Hematopoietic multipotent progenitor cell (in vitro differentiated cells): ENCODE measurements around the gene TFF2. TPM values are rescaled to one million over a fixed set of nuclear protein-coding genes. Genes with fewer than 3 reads are reported as not detected.

ENCODE experiments used
- DNase-seq, 3 donors: peaks; one replicate each; pipeline ENCODE4 v3.0.0-alpha.2; 2011 to 2015; ENCODE audit warnings: low read depth in 2 of 3, low spot score in 2 of 3
- total RNA-seq: library from RNA; depleted of rRNA; stranded (reverse); fragments of >200 nt; gene quantifications from one replicate; pipeline ENCODE4 v1.2.3, GENCODE V29; 2012

TFF2 gene
- total RNA-seq, 1 donor, result not detected

DNA sequence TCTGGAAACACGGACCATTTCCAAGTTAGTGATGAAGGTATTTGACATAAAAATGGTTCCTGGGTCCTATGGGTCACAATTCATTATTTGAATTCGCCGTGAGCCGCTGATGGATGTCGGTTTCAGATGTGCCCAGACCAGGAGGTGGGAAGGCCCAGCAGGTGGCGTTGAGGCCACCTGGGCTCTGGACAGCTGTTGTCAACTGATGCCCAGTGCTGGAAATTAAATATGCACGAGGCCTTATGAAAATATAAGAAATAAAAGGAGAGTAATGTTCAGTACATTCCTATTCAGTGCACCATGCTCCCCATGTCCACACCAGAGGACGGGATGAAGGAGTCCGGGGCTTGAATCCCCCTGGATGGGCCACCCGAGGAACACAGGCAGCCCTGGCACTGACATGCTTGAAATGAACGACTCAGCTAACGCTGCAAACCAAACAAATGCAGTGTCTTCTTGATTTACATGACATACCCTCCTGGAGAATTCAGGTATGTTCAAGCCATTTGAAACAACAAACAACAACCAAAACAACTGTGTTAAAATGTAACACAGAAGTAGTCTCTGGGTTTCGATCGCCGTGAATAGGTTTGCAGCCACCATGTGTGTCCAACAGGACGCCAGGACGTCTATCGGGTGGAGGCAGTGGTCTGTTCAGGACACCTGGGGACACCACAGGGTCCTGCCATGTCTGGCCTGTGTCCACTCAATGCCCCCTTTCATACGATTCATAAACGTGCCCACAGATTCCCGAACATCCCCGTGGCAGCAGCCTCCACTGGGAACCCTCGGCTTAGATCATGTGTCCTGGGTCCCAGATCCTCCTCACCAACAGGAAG is 41.7 kb downstream of the TFF2 start:
- no peak for DNase-seq

DNA sequence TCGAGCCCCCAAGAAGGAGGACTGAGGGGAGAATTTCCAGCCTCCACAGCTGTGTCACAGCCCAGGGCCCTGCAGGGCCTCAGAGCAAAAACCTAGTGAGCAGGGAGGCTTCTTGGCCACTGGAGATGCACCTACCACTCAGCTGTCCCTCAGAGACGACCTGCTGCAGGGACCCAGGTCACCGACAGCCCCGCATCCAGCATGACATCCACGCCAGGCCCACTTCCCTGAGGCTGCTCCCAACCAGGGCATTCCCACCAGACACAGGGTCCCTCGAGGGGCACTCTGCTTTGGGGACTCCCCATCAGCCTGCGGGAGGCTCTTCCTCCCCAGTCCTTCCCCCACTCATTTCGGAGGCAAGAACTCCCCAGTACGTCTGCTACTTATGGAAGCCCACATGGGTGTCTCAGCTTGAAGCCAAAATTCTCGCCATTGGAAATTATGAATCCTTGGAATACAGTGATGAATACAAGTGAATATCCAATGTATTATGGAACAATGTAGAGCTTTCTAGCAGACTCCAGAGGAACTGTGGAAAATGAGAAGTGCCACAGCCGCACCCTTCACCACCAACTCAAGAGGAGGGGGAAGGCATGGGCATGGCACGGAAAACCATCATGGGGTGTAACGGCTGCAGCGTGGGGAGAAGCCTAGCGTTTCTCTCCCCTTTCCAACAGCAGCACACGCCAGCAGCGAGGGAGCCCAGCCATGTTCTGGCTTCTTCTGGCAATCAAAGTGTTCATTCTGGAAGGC is 42.5 kb downstream of the TFF2 start:
- DNase-seq, result peak in 1 of 3 donors; percentile 35

DNA sequence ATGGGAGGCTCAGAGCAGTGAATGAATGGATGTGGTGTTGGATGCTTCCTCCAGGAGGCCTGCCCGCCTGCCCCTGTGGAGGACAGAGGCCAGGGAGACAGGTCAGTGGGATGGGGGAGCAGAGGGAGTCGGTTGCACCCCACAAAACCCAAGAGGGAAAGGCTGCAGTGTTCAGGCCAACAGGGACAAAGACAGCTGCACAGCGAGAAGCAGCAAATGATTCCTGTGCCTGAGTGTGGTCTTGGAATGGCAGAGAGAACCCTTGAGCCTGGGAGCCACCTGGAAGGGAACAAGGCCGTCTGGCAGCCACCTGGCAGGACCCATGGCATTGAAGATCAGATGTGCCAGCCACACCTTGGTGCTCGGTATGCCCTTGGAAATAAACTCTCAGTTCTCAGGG is 43.7 kb downstream of the TFF2 start:
- DNase-seq, result no peak

DNA sequence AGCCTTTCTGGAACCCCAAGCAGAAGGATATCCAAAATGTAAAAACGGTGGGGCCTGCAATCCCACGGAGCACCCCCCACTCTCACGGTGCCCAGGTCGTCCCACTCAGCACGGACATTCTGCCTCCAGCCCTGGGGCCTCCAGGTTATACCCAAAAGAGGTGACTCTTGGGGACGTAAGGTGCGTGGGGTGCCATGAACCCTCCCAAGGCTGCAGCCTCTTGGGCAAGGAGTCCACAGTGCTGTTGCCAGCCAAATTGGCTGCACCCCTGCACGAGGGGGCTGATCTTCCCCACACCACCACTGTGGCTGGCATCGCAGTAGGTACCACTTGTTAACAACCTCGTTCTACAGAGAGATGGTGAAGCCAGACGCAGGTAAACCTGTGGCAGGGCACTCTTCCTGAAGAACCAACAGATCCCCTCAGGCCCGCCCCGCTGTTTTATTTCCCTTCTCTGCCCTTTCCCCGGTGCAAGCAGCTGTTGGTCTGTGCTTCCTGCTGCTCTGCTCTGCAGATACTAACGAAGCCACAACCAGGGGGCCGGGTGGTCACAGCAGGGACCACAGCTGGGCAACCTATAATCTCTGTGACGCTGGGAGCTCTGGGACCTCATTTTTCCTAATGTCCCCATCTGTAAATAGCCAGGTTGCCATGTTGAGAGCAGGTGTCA is 44.3 kb downstream of the TFF2 start:
- peak in 2 of 3 donors; percentile 39 to 80 for DNase-seq

DNA sequence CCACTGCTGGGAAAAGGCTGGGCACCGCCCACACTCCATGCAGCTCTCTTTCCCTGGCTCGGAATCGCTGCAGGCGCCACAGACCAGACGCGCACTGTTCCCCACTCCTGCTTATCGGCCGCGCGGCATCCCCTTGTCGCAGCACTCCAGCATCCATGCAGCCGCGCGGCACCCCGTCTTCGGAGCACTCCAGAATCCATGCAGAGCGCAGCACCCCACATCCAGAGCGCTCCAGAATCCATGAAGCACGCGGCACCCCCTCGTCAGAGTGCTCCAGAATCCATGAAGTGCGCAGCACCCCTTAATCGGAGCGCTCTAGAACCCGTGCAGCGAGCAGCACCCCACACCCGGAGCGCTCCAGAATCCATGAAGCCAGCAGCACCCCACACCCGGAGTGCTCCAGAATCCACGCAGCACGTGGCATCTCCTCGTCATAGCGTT is 45.1 kb downstream of the TFF2 start:
- DNase-seq, result no peak

DNA sequence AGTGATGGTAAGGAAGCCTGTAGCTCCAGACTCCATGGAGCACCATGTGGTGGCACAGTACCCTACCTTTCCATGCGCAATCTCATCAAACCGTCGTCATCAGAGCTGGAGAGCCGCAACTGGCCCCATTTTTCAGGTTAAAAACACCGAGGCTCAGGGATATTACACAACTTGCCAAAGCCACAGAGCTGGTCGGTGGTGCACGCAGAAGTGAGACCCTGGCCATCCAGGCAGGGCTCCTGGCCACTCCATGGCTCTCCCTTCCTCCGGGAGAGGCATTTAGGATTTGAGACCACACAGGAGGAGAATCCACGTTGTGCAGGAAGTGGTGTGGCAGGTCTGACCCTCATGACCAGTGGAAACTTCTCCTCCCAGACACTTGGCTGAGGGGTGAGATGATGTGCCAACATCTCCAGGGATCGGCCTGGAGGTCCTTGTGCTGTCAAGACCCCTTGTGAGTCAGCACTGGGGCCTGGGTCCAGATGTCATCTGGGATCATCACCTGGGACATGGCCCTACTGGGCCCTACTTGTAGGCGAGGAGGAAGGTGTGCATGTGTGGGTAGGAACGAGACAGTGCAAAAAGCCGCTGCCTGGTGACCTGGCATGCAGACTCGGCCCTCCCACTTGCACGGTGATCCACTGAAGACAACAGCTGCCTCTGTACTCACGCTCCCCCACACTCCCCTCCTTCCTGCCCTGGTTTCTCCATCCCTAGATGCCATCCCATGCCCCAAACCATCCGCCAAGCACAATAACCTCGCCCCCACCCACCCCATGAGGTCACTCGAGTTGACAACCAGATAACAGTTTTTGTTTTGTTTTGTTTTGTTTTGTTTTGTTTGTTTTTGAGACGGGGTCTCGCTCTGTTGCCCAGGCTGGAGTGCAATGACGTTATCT is 46.0 kb downstream of the TFF2 start:
- DNase-seq, result no peak

DNA sequence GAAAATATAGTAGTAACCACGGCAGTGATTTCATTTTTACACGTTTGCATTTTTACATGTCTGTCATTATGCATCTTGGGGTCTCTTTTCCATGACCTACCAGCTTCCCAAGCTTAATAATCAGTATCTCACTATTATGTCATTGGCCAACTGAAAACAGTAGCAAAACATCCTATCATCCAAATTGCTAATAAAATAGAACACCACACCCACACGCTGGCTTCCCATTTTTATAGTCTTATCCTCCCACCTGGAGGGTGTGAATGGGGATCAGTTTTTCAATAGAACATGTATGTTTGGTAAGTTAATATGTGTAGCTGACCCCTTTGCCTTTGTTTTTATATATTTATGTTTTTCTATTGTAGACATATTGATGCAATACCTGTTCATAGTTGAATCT is 47.4 kb downstream of the TFF2 start:
- no peak for DNase-seq

DNA sequence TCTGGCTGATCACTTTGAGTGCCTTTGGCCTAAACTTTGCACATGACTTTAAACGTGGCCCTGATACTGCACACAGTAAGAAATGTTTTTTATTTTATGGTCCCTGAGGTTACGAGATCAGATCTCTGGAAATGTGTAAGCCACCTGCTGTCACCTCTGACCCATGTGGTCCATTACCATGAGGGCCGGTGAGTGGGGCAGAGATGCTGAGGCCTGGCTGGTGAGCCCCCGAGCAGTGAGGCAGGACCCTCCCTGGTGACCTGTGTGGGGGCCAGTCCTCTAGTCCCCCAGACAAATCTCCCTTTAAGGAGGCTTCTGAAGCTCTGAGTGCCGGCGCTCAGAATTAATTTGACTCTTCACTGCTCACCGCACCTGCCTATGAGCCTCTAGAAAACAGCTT is 48.0 kb downstream of the TFF2 start:
- no peak for DNase-seq

DNA sequence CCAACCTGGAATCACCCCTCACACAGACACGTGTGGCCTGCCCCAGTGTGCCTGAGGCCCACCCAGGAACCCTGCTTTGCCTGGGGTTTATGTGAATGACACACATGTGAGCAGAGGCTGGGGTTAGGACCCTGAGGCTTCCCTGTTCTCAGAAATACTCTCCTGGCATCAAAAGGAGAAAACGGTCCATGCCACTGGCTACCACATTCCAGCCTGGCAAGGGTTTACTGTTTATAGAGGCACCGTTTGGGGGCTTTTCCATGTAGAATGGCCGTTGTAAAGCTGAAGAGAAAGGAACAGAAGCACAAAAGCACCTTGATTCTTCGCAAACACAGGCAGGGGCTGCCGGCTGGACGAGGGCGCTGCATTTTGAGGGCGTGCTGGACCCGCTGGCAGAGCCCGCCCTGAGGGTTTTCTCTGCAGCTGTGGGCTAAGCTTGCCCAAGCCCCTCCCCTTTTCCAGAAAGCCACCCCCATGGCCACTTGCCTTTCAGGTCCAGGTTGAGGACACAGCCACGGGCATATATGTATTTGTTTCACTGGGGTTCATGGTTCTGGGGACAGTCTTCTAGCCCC is 48.6 kb downstream of the TFF2 start:
- DNase-seq, result no peak

DNA sequence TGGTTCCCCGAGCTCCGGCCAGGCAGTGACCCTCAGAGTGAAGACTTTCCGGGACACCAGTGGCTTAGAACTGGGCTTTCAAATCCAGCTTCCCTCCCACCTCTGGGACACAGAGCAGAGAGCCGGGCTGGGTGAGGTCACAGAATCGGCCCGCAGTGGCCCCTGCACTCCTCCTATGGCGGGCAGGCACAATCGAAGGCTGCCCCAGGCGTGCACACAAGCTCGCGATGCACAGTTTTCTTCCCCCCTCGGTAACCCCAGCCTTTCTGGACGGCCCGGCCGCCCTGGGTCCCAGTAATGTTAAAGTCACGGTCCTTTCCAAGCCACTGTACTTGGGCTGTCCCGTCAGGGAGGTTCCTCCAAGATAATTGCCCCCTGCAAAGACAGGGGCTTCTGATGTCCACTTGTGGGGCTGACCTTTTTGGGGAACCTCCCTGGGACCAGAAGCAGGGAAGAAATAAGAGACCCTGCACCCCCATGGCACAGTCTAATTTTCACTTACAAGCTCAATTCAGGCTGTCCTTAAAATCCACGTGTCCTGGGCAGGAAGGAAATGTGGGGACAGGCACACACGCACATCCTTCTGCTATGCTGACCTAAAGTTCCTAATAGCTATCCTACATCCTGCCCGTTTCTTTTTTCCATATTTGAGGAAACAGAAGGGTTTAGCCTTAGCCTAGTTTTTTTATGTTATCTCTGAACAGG is 49.3 kb downstream of the TFF2 start:
- no peak for DNase-seq

DNA sequence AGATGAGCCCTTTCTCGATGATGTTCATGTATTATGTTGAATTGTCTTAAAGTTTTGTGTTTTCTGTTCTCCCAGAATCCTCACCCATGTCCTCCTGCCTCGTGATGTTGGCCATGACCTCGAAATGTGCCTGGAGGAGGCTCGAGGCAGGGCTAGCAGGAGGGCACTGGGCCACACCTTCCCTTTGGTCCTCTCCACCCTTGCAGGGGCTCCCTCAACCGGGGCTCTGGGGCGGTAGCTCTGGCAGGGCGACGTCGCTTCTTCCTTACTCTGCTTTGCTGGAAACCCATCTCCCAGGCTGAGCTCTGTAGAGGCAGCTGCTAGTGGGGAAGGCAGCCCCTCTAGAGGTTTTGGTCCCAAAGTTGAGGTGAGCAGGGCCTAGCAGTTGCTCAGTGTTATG is 49.8 kb downstream of the TFF2 start:
- no peak for DNase-seq

DNA sequence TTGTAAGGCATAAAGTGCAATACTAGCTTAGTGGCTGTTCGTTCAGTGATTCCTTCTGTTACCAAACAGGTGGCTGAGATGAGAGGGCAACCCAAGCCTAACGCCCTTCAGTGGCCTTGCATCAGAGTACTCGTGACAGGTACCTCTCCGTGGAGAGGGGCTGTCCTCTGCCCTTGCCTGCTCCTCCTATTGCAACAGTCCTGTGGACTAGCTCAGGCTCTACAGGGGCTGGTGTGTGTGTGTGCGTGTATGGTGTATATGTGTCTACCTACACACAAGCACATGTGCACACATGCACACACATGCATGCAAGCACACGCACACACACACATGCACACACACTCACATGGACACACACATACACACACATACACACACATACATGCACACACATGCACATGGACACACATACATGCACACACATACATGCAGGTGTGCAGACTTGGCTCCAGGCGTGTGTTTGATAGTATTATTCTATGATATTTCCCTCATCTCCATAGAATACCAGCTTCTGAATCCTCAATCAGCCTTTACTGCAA is 50.7 kb downstream of the TFF2 start:
- no peak for DNase-seq

DNA sequence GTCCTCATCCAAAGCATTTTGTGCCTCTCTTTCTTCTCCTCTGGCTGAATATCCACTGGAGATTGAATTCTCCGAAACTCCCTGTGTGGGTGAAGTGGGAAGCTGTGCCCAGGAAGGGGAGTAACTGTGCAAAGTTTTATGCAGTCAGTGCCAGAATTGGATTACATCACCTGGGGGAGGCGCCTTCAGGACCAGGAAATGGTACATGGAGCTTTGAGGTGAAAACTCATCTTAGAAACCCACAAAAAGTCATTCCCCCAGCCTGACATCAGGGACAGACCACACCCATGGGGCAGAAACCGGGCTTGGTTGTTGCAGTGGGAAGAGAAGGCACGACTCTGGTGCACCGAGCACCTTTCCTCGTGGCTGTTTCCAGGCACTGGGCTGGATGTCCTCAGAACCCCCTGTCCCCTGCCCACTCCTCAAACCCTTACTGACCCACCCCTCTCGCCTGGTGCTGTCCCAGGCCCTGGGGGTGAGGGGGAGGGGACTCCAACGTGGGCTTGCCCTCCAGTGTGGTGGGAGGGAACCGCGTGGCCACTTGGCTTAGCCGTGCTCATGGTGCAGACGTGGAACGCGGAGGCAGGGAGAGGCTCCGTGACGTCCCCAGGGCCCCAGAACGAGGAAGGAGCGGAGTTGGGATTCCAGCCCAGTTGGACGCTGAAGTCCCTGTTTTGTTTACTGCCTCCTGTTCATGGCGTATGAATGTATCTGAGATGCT is 51.3 kb downstream of the TFF2 start:
- no peak for DNase-seq

DNA sequence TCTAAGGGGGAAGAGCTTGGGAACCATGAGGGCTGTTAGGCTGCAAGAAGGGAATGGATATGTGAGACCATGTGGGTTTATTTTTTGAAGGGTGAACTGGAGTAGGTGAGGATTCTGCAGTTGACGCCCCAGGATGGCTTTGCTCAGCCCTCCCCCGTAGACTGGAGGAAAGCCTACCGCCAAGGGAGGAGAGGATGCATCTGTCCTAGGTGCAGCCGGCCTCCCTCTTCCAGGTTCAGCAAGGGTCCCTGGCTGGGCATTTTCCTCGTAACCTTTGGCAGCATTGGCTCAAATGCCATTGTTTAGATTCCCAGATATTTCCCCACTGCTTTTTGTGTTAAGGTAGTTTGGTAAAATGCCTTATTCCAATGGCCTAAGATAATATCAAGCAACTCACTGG is 52.1 kb downstream of the TFF2 start:
- DNase-seq, result no peak

DNA sequence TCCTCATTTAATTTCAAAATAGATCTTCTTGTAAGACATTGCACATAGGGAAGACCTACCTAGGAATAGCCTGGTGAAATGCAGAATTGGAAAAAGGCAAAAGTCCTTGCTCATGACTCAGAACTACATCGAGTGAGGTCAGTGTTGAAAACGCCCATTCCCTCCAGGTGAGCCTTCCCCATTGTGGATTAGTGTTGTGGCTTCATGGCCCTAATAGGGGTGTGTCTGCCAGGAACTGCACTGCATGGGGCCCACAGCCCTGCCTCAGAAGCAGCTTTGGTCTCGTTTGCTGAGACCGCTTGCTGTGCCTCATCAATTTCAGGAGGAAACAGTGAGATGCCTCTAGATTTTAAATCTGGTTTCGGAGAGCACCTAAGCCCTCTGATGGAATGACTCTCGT is 52.6 kb downstream of the TFF2 start:
- no peak for DNase-seq

DNA sequence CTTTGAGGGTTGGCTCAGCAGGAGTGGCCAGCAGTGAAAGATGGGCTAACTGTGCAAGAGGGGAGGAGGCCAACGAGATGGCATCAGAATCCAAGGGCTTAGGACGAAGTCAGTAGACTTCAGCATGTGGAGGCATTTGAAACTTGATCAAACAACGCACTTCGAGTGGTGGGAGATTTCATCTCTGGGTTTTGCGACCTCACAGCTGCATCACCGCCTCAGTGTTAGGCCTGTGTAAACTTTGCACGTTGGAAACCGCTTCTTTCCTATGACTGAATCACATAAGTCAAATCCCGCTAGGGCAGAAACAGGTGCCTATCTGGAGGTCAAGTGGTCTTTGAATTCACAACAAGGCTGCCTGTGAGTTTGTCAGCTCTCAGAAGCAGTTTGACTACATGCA is 53.4 kb downstream of the TFF2 start:
- no peak for DNase-seq

DNA sequence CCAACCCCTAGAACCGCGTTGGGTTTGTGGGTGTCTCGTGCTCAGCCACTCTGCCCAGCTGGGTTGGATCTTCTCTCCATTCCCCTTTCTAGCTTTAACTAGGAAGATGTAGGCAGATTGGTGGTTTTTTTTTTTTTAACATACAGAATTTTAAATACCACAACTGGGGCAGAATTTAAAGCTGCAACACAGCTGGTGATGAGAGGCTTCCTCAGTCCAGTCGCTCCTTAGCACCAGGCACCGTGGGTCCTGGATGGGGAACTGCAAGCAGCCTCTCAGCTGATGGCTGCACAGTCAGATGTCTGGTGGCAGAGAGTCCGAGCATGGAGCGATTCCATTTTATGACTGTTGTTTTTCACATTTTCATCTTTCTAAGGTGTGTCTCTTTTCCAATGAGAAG is 54.3 kb downstream of the TFF2 start:
- no peak for DNase-seq
